ENCODE measurements around the gene FAM20C.
"Not testable (repeated sequence)": the region's sequence is repeated elsewhere in the genome, so short reads cannot be mapped to it uniquely, and the experiment has no call there.

The FAM20C gene

DNA sequence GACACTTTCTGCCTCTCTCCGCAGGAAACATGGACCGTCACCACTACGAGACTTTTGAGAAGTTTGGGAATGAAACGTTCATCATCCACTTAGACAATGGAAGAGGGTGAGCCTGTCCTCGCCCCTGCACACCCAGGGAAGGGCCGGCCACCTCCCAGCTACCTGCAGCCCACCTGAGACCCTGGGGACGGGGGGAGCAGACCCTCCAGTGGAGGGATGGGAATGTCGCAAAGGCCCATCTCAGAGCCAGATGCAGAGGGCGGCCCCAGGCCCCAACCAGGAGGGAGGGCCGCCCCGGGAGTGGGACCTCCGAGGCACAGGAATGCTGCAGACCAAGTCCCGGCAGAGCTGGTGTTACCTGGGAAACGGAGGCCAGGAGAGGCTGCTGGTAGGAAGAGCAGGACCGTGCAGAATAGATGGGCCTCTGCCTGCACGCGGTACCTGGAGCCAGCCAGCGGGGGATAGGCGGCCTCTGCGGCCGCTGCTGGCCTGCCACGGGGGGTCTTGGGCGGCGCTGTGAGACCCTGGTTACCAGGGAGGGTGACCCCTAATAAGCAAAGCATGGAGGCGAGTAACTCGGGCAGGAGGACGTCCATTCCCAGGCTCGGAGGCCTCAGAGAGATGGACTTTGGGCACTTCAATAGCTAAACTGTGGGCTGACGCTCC is 64.7 kb downstream of the FAM20C start:
- no peak for DNase-seq (ENCODE audit: low read depth, low spot score)

DNA sequence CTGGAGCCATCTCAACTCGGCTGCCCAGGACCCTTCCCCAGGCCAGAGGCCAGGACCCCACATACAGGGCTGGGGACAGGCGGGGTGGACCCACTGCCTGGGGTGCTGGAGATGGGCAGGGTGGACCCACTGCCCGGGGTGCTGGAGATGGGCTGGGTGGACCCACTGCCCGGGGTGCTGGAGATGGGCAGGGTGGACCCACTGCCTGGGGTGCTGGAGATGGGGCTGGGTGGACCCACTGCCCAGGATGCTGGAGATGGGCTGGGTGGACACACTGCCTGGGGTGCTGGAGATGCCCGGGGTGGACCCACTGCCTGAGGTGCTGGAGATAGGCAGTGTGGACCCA is 65.2 kb downstream of the FAM20C start:
- no peak for DNase-seq (ENCODE audit: low read depth, low spot score)

DNA sequence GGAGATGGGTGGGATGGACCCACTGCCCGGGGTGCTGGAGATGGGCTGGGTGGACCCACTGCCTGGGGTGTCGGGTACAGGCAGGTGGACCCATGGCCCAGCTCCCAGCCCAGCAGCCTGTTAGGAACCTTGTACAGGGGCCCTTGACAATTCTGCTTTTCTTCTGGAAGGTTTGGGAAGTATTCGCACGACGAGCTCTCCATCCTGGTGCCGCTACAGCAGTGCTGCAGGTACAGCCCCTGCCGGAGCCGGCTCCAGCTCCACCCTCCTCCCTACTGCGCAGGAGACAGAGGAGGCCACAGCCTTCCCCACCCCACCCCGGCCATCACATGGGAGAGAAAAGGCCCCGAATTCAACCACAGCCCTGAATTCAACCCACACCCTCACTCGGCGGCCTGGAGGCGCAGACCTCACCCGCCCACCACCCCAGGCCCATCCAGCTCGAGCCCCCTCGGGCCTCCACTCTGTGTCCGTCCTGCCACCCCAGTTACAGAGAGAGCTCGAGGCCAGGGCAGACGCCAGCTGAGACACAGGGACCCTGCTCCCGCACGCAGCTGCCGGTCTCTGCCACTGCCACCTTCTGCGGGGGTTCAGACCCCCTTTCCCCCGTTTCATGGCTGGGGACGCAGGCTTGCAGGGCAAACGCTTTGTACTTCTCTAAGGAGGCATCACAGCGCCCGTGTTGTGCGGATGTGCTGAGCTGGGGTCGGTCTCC is 66.3 kb downstream of the FAM20C start:
- DNase-seq (ENCODE audit: low read depth, low spot score) = no peak

DNA sequence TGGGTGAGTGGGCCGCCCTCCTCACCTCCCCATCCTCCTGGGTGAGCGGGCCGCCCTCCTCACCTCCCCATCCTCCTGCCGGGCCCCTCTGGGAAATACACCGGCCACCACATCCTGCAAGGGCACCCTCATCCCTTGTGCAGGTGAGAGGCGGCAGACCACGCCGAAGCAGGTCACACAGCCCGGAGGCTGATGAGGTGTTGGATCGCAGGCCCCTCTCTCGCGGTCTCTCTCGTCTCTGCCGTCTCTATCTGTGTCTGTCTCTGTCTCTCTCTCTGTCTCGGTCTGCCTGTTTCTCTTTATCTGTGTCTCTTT is 66.8 kb downstream of the FAM20C start:
- DNase-seq (ENCODE audit: low read depth, low spot score) = no peak

DNA sequence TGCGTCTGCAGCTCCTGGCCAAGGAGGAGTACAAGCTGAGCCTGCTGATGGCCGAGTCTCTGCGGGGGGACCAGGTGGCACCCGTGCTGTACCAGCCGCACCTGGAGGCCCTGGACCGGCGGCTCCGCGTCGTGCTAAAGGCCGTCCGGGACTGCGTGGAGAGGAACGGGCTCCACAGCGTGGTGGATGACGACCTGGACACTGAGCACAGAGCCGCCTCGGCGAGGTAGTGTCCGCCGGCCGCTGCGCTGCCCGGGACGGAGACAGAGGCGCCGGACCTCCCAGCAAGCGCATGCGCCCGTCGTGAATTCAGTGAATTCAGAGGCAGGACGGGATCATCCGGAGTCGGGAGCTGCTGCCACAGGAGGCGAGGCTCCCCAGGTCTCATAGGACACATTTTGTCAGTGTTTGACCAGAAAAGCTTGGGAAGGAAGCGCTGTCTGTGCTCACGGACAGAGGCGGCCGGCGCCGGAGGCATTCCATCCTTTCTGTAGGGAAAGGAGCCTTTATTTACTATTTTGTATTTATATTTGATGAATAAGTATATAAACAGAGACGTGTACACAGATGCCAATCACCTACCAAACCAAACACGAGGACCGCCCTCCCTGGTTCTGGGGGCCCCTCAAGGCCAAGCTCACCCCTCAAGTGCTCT is 67.5 kb downstream of the FAM20C start:
- no peak for DNase-seq (ENCODE audit: low read depth, low spot score)

DNA sequence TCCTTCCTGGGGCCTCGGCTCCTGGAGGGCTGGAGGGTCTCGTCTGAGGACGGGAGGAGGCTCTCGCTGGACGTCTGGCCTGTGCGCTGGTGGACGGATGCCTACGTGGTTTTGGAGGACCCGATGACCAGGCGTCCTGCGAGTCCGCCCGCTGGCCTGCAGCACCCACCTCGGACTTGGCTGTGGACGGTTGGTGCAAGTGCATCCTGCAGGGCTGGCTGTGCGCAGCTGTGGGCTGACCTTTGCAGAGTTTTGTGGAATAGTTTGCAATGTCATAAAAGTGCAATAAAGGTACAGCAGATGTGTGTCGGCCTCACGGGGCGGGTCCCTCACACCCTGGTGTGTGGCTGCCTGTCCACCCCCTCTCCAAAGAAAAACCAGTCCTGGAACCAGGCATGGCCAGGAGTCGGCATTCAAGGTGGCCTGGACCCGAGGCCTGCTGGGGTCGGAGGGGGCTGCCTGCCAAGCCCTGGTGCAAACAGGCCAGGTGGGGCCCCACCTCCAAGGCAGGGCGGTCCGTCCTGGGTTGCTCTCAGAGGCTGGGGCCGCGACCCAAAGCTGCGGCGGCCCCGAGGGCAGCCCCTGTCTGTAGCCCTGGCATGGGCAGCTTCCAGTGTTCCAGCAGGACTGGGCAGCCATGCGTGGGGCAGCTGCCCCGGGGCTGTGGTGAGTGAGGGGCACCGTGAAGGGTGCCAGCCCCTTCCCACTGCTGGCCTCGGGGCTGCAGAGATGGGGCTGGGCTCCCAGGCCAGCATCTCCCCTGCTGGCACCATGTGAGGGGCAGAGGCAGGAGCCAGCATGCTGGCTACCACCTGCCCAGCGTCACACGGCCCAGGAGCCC is 68.3 kb downstream of the FAM20C start:
- no peak for DNase-seq (ENCODE audit: low read depth, low spot score)

DNA sequence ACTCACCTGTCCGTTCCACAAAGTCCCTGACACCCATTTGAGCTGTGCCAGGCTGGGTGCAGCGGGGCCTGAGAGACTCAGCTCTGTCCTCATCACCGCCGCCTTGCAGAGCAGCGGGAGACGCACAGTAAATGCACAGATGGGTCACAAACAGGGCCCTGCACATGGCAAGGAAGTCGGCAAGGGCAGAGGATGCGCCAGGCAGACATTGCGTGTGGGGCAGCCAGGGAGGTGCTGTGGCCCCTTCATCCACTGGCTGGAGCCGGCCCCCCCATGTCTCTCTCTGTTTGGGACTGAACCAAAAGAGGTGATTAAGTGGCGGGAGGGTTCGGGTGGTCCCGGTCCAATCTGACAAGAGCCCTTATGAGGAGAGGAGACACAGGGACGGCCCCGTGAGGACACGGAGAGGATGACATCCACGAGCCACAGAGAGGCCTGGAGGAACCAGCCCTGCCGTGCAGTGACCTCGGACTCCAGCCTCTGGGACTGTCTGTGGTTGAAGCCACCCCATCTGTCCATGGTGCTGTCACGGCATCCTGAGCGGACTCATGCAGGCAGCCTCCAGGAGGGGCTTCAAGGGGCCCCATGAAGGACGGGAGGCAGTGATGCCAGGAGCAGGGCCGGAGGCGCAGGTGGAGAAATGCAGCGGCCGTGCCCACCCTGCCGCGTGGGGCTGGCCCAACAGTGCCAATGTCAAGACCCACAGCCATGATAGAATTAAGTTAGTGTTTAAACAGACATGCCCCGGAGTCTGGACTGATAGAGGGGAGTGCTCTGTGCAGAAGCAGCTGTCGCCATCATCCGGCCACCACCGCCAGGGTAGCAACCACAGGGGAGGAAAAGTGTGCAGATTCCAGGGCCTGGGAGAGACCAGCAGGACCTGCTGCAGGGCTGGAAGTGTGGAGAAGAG is 69.2 kb downstream of the FAM20C start:
- no peak for DNase-seq (ENCODE audit: low read depth, low spot score)

DNA sequence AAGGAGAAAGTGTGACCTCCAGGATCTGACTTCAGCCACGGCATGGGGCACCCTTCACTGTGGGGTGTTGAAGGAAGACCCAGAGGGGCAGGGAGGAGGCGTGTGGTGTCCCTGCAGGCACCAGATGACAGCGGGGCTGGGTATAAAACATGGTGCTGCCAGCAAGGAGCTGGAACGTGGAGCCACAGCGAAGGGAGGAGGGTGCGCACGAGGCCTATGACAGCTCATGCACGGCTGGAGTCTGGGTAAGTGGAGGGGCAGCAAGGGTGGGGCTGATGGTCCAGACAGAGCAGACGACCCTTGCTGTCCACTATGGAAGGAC is 69.8 kb downstream of the FAM20C start:
- DNase-seq (ENCODE audit: low read depth, low spot score) = no peak

DNA sequence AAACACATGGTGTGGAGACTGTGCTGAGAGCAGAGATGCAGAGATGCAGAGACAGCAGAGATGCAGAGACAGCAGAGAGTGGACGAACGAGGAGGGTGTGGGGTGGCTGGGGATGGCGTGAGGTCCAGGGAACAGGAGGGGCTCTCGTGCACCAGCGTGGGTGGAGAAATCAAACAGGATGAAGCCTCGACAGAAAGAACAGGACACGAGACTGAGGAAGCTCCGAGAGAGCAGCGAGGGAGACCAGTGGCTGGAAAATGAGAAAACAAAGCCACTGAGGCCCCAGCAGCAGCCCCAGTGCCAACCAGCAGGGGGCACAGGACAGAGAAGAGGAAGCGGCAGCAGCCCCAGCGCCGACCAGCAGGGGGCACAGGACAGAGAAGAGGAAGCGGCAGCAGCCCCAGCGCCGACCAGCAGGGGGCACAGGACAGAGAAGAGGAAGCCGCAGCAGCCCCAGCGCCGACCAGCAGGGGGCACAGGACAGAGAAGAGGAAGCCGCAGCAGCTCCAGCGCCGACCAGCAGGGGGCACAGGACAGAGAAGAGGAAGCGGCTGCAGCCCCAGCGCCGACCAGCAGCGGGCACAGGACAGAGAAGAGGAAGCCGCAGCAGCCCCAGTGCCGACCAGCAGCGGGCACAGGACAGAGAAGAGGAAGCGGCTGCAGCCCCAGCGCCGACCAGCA is 70.4 kb downstream of the FAM20C start:
- DNase-seq (ENCODE audit: low read depth, low spot score) = not testable (repeated sequence)

DNA sequence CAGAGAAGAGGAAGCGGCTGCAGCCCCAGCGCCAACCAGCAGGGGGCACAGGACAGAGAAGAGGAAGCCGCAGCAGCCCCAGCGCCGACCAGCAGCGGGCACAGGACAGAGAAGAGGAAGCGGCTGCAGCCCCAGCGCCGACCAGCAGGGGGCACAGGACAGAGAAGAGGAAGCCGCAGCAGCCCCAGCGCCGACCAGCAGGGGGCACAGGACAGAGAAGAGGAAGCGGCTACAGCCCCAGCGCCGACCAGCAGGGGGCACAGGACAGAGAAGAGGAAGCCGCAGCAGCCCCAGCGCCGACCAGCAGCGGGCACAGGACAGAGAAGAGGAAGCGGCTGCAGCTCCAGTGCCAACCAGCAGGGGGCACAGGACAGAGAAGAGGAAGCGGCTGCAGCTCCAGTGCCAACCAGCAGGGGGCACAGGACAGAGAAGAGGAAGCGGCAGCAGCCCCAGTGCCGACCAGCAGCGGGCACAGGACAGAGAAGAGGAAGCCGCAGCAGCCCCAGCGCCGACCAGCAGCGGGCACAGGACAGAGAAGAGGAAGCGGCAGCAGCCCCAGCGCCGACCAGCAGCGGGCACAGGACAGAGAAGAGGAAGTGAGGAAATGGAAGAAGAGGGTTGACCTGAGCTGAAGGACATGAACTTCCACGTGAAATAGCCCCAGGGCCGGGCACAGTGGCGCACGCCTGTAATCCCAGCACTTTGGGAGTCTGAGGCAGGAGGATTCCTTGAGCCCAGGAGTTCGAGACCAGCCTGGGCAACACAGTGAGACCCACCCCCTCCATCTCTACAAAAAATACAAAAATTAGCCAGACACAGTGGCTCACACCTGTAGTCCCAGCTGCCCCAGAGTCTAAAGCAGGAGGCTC is 71.3 kb downstream of the FAM20C start:
- DNase-seq (ENCODE audit: low read depth, low spot score) = not testable (repeated sequence)

DNA sequence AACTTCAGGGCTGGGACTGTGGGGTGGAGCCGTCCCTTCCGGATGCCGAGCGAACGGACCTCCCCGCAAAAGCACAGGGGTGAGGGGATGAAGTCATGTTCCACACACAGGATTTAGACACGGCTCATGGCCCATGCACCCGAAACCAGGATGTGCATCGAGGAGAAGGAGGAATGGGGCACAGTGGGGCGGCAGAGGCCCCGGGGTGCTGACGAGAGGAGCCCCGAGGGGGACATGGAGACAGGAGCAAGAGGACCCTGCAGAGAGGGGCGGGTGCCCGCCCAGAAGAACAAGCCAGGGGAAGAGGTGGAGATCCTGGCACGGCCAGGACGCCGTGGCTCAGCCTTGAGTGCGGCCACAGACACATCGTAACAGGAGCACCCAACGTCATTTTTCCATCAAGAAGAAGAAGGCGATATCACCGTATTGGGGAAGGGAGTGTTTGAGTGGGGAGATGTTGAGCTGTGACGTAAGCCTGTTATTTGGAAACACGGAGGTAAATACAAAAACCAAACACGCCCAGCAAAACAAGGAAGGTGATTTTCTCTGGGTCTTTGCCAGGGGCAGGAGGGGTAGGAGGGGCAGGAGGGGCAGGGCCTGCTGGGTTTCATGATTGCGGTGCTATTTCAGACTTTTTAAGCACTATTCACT is 72.3 kb downstream of the FAM20C start:
- no peak for DNase-seq (ENCODE audit: low read depth, low spot score)

DNA sequence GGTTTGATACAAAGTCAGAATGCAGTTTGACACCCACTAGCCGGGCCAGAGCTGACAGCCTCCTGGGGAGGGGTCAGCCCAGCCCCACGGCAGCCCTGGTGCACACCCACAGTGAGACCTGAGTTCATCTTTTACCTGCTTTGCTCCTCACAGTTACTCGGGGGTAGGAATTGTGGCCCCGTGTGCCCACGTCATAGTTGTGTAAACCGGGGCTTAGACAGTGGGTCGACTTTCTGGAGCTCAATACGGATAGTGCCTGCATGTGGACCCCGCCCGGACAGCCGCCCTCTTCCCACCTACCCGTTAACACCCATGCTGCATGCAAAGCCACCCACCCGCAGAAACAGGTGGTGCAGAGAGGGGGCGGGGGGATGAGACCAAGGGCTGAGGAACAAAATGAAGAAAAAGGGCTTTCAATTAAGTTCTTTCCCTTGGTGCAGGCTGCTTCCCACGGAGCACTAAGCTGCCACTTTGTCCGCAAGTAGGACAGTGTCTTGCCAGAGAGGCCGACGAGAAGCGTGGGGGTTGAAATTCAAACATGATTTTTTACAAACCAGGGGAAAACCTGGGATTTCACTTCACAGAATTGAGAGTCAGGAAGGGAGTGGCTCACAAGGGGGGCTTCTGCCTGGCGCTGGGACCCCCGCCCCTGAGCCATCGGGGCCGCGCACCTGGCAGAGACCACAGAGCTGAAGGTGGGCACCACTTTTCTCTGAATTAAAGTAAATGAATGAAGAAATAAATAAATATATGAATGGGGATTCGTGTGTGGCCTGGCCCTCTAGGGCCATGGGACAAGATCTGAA is 73.0 kb downstream of the FAM20C start:
- no peak for DNase-seq (ENCODE audit: low read depth, low spot score)

DNA sequence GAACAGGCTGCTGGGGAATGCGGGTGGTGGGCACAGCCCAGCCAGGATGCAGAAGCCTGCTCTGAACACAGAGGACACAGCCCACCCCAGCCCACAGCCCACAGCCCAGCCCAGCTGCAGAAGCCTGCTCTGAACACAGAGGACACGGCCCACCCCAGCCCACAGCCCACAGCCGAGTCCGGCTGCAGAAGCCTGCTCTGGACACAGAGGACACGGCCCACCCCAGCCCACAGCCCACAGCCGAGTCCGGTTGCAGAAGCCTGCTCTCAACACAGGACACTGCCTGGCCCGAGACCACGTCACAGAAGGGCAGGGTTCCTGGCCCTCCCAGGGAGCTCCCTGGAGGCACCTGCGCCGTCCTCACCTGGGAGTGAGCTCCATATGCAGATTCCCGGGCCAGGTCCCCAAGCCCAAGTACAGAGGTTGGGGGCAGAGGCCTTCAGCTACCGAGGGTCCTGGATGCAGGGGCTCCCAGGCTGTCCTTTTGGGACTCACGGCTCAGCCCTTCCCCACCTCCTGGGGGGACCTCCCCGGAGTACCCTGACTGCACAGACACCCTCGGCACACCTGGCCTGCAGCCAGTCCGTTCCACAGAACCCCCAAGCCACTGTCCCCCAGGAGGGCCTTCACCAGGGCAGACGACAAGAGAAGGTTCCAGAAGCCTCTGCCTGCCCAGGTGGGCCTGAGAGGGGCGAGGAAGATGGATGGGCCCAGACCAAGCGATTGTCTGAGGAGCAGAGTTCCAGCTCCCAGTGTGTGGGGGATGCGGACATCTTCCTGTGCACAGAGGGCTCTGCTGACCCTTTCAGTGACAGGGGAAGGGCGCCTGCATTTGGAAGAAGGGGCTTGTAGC is 73.9 kb downstream of the FAM20C start:
- no peak for DNase-seq (ENCODE audit: low read depth, low spot score)

DNA sequence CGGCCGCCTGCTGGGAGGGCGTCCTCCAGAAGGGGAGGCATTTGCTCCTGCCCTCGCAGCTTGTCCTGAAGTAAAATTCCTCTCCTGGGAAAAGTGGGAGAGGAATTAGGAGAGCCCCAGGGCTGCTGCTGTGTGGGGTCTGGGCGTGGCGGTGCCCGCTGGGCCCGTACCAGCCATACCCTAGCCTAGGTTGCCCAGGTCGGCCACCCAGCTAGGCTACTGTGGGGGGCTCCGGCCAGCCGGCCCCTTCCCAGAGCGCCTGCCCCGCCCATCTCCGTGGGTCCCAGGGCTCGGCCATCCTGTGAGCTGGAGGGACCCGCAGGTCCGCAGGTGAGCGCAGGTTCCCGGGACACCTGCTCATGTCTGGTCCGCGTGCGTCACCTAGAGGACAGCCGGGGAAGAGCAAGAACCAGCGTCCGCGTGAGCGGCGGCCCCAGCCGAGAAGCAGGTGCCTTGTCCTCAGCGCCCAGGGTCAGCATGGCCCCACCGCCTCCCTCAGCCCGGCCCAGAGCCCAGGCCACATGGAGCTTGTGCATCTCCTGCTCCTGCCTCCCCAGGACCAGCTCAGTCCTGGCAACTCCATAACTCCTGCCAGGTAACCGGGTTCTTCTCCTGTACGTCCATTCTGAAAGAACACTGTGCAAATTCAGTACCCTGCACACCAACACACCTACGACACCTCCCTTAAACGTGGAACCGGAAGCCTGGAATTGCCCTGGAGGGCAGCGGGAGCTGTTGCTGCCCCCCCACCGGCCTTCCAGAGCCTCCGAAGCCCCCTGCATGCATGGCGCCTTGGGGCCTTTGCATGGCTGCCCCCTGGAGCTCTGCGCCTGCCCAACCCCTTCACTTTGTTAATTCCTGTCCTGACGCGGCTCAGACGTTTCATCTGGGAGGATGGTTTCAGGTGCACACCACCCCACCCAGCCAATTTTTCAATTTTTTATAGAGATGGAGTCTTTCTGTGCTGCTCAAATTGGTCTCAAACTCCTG is 74.8 kb downstream of the FAM20C start:
- DNase-seq (ENCODE audit: low read depth, low spot score) = peak; percentile 38

DNA sequence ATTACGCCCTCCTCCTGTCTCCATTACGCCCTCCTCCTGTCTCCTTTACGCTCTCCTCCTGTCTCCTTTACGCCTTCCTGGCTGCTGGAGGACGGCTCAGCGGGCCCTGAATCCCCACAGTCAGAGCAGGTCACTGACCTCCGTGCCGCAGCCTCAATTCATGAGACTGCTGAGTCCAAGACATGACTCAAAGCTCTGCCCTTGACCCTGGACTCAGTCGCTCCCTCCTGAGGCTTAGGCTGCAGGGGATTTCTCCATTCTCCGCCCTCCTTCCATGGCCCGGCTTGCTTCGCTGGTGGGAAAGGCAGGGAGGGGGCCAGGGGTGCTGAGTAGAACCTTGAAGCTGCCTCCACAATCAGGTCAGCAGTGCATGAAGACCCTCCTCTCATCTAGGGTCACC is 76.6 kb downstream of the FAM20C start:
- DNase-seq (ENCODE audit: low read depth, low spot score) = no peak

DNA sequence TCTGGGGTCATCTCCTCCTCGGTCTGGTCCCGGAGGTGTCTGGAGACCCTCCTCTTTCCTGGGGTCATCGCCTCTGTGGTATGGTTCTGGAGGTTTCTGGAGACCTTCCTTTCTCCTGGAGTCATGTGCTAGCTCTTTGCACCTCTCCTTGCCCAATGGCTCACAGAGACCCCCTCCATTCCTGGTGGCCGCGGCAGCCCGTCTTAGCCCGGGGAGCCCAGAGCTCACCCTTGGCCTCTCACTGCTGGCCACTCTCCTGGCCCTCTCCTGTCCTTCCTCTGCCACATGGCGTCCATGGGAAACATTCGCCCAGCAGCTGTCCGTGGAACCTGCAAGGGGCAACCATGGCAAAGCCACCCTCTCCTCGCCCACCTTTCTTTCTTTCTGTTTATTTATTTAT is 77.3 kb downstream of the FAM20C start:
- no peak for DNase-seq (ENCODE audit: low read depth, low spot score)
